Osteoblast (primary cell): ENCODE data around the gene DCAF15. TPM values are rescaled to one million over a fixed set of nuclear protein-coding genes. Genes with fewer than 3 reads are reported as not detected.

Source experiments
- DNase-seq: peaks from one replicate; pipeline ENCODE4 v3.0.0; 2011; ENCODE audit warnings: low spot score, mixed read lengths; ENCODE audit not compliant: insufficient read length; ENCODE audit errors: missing footprints
- H2AFZ ChIP-seq: 2 replicates; pipeline ENCODE4 v1.6.0; 2011; ENCODE audit warnings: mild to moderate bottlenecking, low read length
- H3K27ac ChIP-seq: 2 replicates; pipeline ENCODE4 v1.5.1; 2011; ENCODE audit warnings: mild to moderate bottlenecking, low read depth, low read length, moderate library complexity
- H3K27me3 ChIP-seq: 2 replicates; pipeline ENCODE4 v1.6.0; 2012; ENCODE audit warnings: mild to moderate bottlenecking, control low read depth, inconsistent platforms, low read length, moderate library complexity; ENCODE audit not compliant: insufficient read depth
- H3K36me3 ChIP-seq: 2 replicates; pipeline ENCODE4 v1.5.1; 2011; ENCODE audit warnings: mild to moderate bottlenecking, low read length, control low read depth, moderate library complexity; ENCODE audit not compliant: insufficient read depth
- H3K4me1 ChIP-seq: 2 replicates; pipeline ENCODE4 v1.5.1; 2011; ENCODE audit warnings: mild to moderate bottlenecking, low read length, control low read depth, moderate library complexity; ENCODE audit not compliant: insufficient read depth
- H3K4me2 ChIP-seq: 2 replicates; pipeline ENCODE4 v1.6.0; 2011; ENCODE audit warnings: mild to moderate bottlenecking, low read length; ENCODE audit not compliant: insufficient read depth
- H3K4me3 ChIP-seq: fragments of 200-600 bp; sonication (generic); 3 replicates; pipeline ENCODE4 v1.5.1; 2012; ENCODE audit warnings: mild to moderate bottlenecking, low read length, inconsistent platforms; ENCODE audit not compliant: insufficient read depth
- H3K79me2 ChIP-seq: 2 replicates; pipeline ENCODE4 v1.6.0; 2012; ENCODE audit warnings: mild to moderate bottlenecking, low read length, control low read depth, inconsistent platforms; ENCODE audit not compliant: insufficient read depth
- H3K9me3 ChIP-seq: 2 replicates; pipeline ENCODE4 v1.5.1; 2011; ENCODE audit warnings: low read depth, low read length, control low read depth
- H4K20me1 ChIP-seq: 2 replicates; pipeline ENCODE4 v1.6.0; 2012; ENCODE audit warnings: mild to moderate bottlenecking, low read length, control low read depth; ENCODE audit not compliant: insufficient read depth
- CTCF ChIP-seq: IDR thresholded peaks from 2 replicates; pipeline ENCODE4 v1.5.1; 2011; ENCODE audit warnings: mild to moderate bottlenecking, low read depth, low read length, moderate library complexity; ENCODE audit errors: extremely low read depth
- total RNA-seq: library from RNA; depleted of rRNA; stranded (reverse); fragments of >200 nt; gene quantifications from 2 replicates; pipeline ENCODE4 v1.2.3, GENCODE V29; 2012

Gene DCAF15
- total RNA-seq, 1 donor: 11.9 TPM

GRCh38 chr19:13999085-13999484, 46.8 kb downstream of the DCAF15 start:
- DNase-seq: peak; percentile 49
- H3K4me3 ChIP-seq: no peak overlapping the region
- H2AFZ ChIP-seq: no peak overlapping the region
- H3K4me1 ChIP-seq: peaks cover 13% of the 10 kb centered on the region
- TF ChIP-seq CTCF: no peak
- peaks cover 46% of the 10 kb centered on the region for H3K79me2 ChIP-seq
- no peaks in the 10 kb centered on the region for H3K27me3 ChIP-seq
- no peak overlapping the region for H3K4me2 ChIP-seq
- peaks cover 9% of the 10 kb centered on the region for H4K20me1 ChIP-seq
- no peaks in the 10 kb centered on the region for H3K36me3 ChIP-seq
- H3K9me3 ChIP-seq: peaks cover 2% of the 10 kb centered on the region
- H3K27ac ChIP-seq: no peak overlapping the region

- Histone ChIP-seq H3K36me3 (no peaks in the 10 kb centered on the region), H4K20me1 (peaks cover 13% of the 10 kb centered on the region), H3K4me3 (no peak overlapping the region), H3K9me3 (peaks cover 2% of the 10 kb centered on the region), H2AFZ (no peak overlapping the region), H3K27ac (no peak overlapping the region), H3K79me2 (peaks cover 46% of the 10 kb centered on the region), H3K4me2 (no peak overlapping the region), H3K4me1 (peaks cover 19% of the 10 kb centered on the region), H3K27me3 (no peaks in the 10 kb centered on the region)
- TF ChIP-seq CTCF: no peak
- no peak for DNase-seq
These were observed 48.5 kb downstream of the DCAF15 start for GRCh38 chr19:14000691-14001375.

- H3K36me3 ChIP-seq: no peaks in the 10 kb centered on the region
- H4K20me1 ChIP-seq: peaks cover 11% of the 10 kb centered on the region
- peak overlapping the region; percentile 41 for H3K4me2 ChIP-seq
- peak overlapping the region; percentile 47 for H2AFZ ChIP-seq
- peaks cover 42% of the 10 kb centered on the region for H3K79me2 ChIP-seq
- H3K27ac ChIP-seq: peak overlapping the region; percentile 36
- H3K27me3 ChIP-seq: no peaks in the 10 kb centered on the region
- H3K4me1 ChIP-seq: peaks cover 23% of the 10 kb centered on the region
- H3K9me3 ChIP-seq: peaks cover 2% of the 10 kb centered on the region
- no peak overlapping the region for H3K4me3 ChIP-seq
- peak; percentile 49 for DNase-seq
- no peak for TF ChIP-seq CTCF
These were observed 50.4 kb downstream of the DCAF15 start for GRCh38 chr19:14002571-14003250.
